ENCODE results near the gene APOE. TPM values are rescaled to one million over a fixed set of nuclear protein-coding genes. Genes with fewer than 3 reads are reported as not detected.

APOE gene
- total and polyA plus RNA-seq, 2 of the 13 experiments (the other 11 are each of a cell fraction or from before 2014, with no cell fraction given), result 1,328 to 1,470 TPM

DNA sequence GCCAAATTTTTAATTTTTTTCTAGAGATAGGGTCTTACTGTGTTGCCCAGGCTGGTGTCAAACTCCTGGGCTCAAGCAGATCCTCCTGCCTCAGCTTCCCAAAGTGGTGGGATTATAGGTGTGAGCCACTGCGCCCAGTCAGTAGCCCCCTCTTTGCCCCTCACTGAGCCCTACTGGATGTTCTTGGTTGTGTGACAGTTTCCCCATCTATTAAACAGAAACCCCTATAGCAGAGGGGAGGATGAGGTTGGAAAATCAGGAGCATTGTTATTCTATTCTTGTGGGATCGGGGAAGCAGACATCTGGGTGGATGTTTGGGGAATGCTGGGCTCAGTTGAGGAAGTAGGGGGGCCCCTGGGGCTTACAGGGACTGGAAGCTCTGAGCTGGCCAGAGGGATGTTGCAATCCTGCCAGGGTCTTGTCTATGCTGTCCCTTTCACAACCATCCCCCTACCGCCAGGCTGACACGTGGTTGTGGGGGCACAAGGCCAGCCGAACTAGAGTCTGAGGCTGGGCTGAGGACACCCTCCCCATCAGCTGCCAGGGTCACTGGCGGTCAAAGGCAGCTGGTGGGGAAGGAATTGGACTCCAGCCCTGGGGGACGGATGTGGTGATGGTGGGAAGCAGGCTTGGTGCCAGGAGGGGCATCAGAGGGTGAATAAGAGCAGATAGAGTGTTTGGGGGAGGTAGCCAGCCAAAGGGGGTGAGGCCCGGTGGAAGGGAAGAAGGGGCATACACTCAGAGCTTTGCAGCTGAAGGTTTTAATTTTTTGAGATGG is 19.7 kb downstream of the APOE start (continued):
- TF ChIP-seq, protein P1, sequence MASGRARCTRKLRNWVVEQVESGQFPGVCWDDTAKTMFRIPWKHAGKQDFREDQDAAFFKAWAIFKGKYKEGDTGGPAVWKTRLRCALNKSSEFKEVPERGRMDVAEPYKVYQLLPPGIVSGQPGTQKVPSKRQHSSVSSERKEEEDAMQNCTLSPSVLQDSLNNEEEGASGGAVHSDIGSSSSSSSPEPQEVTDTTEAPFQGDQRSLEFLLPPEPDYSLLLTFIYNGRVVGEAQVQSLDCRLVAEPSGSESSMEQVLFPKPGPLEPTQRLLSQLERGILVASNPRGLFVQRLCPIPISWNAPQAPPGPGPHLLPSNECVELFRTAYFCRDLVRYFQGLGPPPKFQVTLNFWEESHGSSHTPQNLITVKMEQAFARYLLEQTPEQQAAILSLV (CRISPR knock-in tag; IDR thresholded peaks at IDR 0.05; ENCODE audit: borderline replicate concordance), result peak; percentile 86
- TF ChIP-seq ZFYVE20 (CRISPR knock-in tag; IDR thresholded peaks at IDR 0.05; ENCODE audit: borderline replicate concordance, low read depth), result no peak
- TF ChIP-seq, protein P2, sequence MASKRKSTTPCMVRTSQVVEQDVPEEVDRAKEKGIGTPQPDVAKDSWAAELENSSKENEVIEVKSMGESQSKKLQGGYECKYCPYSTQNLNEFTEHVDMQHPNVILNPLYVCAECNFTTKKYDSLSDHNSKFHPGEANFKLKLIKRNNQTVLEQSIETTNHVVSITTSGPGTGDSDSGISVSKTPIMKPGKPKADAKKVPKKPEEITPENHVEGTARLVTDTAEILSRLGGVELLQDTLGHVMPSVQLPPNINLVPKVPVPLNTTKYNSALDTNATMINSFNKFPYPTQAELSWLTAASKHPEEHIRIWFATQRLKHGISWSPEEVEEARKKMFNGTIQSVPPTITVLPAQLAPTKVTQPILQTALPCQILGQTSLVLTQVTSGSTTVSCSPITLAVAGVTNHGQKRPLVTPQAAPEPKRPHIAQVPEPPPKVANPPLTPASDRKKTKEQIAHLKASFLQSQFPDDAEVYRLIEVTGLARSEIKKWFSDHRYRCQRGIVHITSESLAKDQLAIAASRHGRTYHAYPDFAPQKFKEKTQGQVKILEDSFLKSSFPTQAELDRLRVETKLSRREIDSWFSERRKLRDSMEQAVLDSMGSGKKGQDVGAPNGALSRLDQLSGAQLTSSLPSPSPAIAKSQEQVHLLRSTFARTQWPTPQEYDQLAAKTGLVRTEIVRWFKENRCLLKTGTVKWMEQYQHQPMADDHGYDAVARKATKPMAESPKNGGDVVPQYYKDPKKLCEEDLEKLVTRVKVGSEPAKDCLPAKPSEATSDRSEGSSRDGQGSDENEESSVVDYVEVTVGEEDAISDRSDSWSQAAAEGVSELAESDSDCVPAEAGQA (IDR thresholded peaks at IDR 0.05; ENCODE audit: low read depth), result no peak
- TF ChIP-seq, protein P2 (CRISPR knock-in tag; IDR thresholded peaks at IDR 0.05; ENCODE audit: borderline replicate concordance), result no peak
- TF ChIP-seq, protein P3, sequence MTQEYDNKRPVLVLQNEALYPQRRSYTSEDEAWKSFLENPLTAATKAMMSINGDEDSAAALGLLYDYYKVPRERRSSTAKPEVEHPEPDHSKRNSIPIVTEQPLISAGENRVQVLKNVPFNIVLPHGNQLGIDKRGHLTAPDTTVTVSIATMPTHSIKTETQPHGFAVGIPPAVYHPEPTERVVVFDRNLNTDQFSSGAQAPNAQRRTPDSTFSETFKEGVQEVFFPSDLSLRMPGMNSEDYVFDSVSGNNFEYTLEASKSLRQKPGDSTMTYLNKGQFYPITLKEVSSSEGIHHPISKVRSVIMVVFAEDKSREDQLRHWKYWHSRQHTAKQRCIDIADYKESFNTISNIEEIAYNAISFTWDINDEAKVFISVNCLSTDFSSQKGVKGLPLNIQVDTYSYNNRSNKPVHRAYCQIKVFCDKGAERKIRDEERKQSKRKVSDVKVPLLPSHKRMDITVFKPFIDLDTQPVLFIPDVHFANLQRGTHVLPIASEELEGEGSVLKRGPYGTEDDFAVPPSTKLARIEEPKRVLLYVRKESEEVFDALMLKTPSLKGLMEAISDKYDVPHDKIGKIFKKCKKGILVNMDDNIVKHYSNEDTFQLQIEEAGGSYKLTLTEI (CRISPR knock-in tag; conservative IDR thresholded peaks at IDR 0.05), result no peak
- TF ChIP-seq, protein P4, sequence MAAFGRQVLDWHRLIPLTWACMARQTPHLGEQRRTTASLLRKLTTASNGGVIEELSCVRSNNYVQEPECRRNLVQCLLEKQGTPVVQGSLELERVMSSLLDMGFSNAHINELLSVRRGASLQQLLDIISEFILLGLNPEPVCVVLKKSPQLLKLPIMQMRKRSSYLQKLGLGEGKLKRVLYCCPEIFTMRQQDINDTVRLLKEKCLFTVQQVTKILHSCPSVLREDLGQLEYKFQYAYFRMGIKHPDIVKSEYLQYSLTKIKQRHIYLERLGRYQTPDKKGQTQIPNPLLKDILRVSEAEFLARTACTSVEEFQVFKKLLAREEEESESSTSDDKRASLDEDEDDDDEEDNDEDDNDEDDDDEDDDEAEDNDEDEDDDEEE (CRISPR knock-in tag; IDR thresholded peaks at IDR 0.05), result peak; percentile 79
- TF ChIP-seq, protein P5, sequence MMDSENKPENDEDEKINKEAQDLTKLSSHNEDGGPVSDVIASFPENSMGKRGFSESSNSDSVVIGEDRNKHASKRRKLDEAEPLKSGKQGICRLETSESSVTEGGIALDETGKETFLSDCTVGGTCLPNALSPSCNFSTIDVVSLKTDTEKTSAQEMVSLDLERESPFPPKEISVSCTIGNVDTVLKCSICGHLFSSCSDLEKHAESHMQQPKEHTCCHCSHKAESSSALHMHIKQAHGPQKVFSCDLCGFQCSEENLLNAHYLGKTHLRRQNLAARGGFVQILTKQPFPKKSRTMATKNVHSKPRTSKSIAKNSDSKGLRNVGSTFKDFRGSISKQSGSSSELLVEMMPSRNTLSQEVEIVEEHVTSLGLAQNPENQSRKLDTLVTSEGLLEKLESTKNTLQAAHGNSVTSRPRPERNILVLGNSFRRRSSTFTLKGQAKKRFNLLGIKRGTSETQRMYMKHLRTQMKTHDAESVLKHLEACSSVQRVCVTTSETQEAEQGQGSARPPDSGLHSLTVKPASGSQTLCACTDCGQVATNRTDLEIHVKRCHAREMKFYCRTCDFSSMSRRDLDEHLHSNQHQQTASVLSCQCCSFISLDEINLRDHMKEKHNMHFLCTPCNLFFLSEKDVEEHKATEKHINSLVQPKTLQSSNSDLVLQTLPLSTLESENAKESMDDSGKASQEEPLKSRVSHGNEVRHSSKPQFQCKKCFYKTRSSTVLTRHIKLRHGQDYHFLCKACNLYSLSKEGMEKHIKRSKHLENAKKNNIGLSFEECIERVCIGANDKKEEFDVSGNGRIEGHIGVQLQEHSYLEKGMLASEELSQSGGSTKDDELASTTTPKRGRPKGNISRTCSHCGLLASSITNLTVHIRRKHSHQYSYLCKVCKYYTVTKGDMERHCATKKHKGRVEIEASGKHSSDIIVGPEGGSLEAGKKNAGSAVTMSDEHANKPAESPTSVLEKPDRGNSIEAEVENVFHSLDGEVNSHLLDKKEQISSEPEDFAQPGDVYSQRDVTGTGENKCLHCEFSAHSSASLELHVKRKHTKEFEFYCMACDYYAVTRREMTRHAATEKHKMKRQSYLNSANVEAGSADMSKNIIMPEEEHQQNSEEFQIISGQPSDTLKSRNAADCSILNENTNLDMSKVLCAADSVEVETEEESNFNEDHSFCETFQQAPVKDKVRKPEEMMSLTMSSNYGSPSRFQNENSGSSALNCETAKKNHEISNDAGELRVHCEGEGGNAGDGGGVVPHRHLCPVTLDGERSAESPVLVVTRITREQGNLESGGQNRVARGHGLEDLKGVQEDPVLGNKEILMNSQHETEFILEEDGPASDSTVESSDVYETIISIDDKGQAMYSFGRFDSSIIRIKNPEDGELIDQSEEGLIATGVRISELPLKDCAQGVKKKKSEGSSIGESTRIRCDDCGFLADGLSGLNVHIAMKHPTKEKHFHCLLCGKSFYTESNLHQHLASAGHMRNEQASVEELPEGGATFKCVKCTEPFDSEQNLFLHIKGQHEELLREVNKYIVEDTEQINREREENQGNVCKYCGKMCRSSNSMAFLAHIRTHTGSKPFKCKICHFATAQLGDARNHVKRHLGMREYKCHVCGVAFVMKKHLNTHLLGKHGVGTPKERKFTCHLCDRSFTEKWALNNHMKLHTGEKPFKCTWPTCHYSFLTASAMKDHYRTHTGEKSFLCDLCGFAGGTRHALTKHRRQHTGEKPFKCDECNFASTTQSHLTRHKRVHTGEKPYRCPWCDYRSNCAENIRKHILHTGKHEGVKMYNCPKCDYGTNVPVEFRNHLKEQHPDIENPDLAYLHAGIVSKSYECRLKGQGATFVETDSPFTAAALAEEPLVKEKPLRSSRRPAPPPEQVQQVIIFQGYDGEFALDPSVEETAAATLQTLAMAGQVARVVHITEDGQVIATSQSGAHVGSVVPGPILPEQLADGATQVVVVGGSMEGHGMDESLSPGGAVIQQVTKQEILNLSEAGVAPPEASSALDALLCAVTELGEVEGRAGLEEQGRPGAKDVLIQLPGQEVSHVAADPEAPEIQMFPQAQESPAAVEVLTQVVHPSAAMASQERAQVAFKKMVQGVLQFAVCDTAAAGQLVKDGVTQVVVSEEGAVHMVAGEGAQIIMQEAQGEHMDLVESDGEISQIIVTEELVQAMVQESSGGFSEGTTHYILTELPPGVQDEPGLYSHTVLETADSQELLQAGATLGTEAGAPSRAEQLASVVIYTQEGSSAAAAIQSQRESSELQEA (CRISPR knock-in tag; IDR thresholded peaks at IDR 0.05; ENCODE audit: not compliant biosample characterization), result no peak

Data from HepG2 (cell line).